K562 (cell line): Measurements from ENCODE around the gene ALDOB. TPM values are rescaled to one million over a fixed set of nuclear protein-coding genes. Genes with fewer than 3 reads are reported as not detected.

ENCODE experiments used
- ARID1B ChIP-seq: fragments of 450-650 bp; IDR thresholded peaks from 2 replicates; pipeline ENCODE4 v1.6.1; 2016; ENCODE audit warnings: antibody characterized with exemption, mild to moderate bottlenecking, inconsistent platforms
- BACH1 ChIP-seq: fragments of 200-800 bp; sonication (Bioruptor generic); IDR thresholded peaks from 2 replicates; pipeline ENCODE4 v1.6.1; 2016; ENCODE audit warnings: missing genetic modification characterization, missing compliant biosample characterization
- BRD9 ChIP-seq: fragments of 450-650 bp; IDR thresholded peaks from 2 replicates; pipeline ENCODE4 v1.6.1; 2018; ENCODE audit warnings: low read depth; ENCODE audit not compliant: partially characterized antibody
- DACH1 ChIP-seq: fragments of 450-650 bp; IDR thresholded peaks from 2 replicates; pipeline ENCODE4 v1.6.1; 2018; ENCODE audit not compliant: partially characterized antibody
- E2F3 ChIP-seq: fragments of 250-450 bp; sonication (Bioruptor Pico); IDR thresholded peaks from 2 replicates; pipeline ENCODE4 v1.4.0; 2020; ENCODE audit warnings: mild to moderate bottlenecking
- HMG20A ChIP-seq: fragments of 450-650 bp; formaldehyde crosslinking; conservative IDR thresholded peaks from 2 replicates; pipeline ENCODE4 v1.4.0; 2020; ENCODE audit warnings: mild to moderate bottlenecking, mixed read lengths
- HMGN3 ChIP-seq: IDR thresholded peaks from 2 replicates; pipeline ENCODE4 v1.6.1; 2011; ENCODE audit warnings: borderline replicate concordance, low read depth, mild to moderate bottlenecking, mixed read lengths, low read length; ENCODE audit not compliant: insufficient read length; ENCODE audit errors: extremely low read depth
- MAFG ChIP-seq: fragments of 450-650 bp; conservative IDR thresholded peaks from 2 replicates; pipeline ENCODE4 v1.6.1; 2016; ENCODE audit warnings: missing genetic modification characterization, missing compliant biosample characterization
- NFE2 ChIP-seq: IDR thresholded peaks from 2 replicates; pipeline ENCODE4 v1.6.1; 2014; ENCODE audit warnings: antibody characterized with exemption, low read depth
- NFRKB ChIP-seq: fragments of 450-650 bp; IDR thresholded peaks from 2 replicates; pipeline ENCODE4 v1.6.1; 2016; ENCODE audit warnings: low read depth
- NR2F6 ChIP-seq: fragments of 450-650 bp; formaldehyde crosslinking; IDR thresholded peaks from 2 replicates; pipeline ENCODE4 v1.4.0; 2020; ENCODE audit warnings: mild to moderate bottlenecking
- RBM22 ChIP-seq: fragments of 200-400 bp; formaldehyde crosslinking; IDR thresholded peaks from 2 replicates; pipeline ENCODE4 v1.6.1; 2018; ENCODE audit warnings: low read length, low read depth; ENCODE audit not compliant: poor library complexity, severe bottlenecking
- ZFPM2 ChIP-seq: fragments of 250-450 bp; sonication (Bioruptor Pico); IDR thresholded peaks from 2 replicates; pipeline ENCODE4 v1.5.1; 2022; ENCODE audit warnings: mild to moderate bottlenecking
- ZNF584 ChIP-seq: fragments of 200-800 bp; sonication (Bioruptor generic); IDR thresholded peaks from 2 replicates; pipeline ENCODE4 v1.6.1; 2016; ENCODE audit warnings: low read depth, mild to moderate bottlenecking, missing genetic modification characterization, missing compliant biosample characterization
- polyA plus RNA-seq, 8 experiments: library from polyadenylated mRNA; depleted of rRNA in 4 of 8; stranded (reverse) in 5 of 8; unstranded in 3 of 8; fragments of >200 nt; fragmentation: Nextera tagmentation in 2 of 8; fragmentation: Illumina TruSeq in 1 of 8; extraction: Ambion mirVana in 2 of 8; extraction: Trizol in 1 of 8; gene quantifications; 2 replicates each; pipeline versions ENCODE4 v1.2.1 to v1.2.3, GENCODE V29; 2011 to 2014; ENCODE audit warnings: inconsistent platforms in 1 of 8, missing spikeins in 1 of 8
- total RNA-seq, 7 experiments: library from RNA; depleted of rRNA in 6 of 7; stranded (reverse); fragments of >200 nt in 6 of 7; fragmentation: Illumina TruSeq in 2 of 7; extraction: Trizol in 2 of 7; gene quantifications; 2 replicates each; pipeline versions ENCODE4 v1.2.1 to v1.2.3, GENCODE V29; 2011 to 2021; ENCODE audit warnings: low replicate concordance in 1 of 7
- TF ChIP-seq, protein P1 (sequence below): IDR thresholded peaks from 3 replicates; pipeline ENCODE4 v1.6.1; 2011; ENCODE audit warnings: borderline replicate concordance, mild to moderate bottlenecking; ENCODE audit not compliant: insufficient read length, insufficient read depth
- TF ChIP-seq, protein P2 (sequence below): sonication (generic); formaldehyde crosslinking; IDR thresholded peaks from 2 replicates; pipeline ENCODE4 v1.8.1; 2023; ENCODE audit warnings: mild to moderate bottlenecking, missing genetic modification reagents
- TF ChIP-seq, protein P3 (sequence below), 2 experiments: fragments of 450-650 bp; formaldehyde crosslinking in 1 of 2; IDR thresholded peaks; 2 replicates each; pipeline versions ENCODE4 v1.4.0 to v1.6.1; 2014 to 2020; ENCODE audit warnings: mild to moderate bottlenecking in 2 of 2, borderline replicate concordance in 1 of 2, low read depth in 1 of 2
- TF ChIP-seq, protein P4 (sequence below): IDR thresholded peaks from 2 replicates; pipeline ENCODE4 v1.6.1; 2011; ENCODE audit not compliant: insufficient read length; ENCODE audit errors: extremely low read depth

ALDOB gene
- total and polyA plus RNA-seq, 9 of the 15 experiments (the other 6 are each of a cell fraction or from before 2014, with no cell fraction given), result 0.80 TPM; not detected in 8

DNA sequence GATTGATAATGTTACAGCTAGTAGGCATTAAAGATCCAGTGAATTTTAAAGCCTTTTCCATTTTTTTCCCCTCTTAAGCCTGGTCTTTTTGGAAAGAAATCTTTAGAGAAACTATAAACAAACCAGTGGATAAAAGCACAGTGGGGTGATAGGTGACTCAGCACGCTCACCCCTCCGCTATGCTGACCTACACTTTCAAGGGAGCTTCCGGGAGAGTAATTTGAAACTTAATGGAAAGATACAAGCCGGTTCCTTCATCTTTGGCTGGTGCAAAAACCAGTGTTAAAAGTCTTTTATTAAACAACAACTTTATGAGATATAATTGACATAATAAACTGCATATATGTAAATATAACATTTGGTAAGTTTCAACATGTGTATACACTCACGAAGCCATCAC, 27.0 kb upstream of the ALDOB start (continued):
- TF ChIP-seq, protein P1, sequence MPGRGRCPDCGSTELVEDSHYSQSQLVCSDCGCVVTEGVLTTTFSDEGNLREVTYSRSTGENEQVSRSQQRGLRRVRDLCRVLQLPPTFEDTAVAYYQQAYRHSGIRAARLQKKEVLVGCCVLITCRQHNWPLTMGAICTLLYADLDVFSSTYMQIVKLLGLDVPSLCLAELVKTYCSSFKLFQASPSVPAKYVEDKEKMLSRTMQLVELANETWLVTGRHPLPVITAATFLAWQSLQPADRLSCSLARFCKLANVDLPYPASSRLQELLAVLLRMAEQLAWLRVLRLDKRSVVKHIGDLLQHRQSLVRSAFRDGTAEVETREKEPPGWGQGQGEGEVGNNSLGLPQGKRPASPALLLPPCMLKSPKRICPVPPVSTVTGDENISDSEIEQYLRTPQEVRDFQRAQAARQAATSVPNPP, result no peak
- TF ChIP-seq DACH1 (no peak), RBM22 (no peak), NFE2 (peak; percentile 94), E2F3 (no peak), NFRKB (0 out of 2 replicates have a peak, but pooled peaks have one; percentile 29), BACH1 (tag) (peak; percentile 80), NR2F6 (no peak), BRD9 (no peak), ARID1B (peak; percentile 59), ZFPM2 (no peak), MAFG (tag) (peak; percentile 81), HMGN3 (no peak), HMG20A (CRISPR knock-in tag) (no peak), ZNF584 (CRISPR knock-in tag) (no peak)
- TF ChIP-seq, protein P2, sequence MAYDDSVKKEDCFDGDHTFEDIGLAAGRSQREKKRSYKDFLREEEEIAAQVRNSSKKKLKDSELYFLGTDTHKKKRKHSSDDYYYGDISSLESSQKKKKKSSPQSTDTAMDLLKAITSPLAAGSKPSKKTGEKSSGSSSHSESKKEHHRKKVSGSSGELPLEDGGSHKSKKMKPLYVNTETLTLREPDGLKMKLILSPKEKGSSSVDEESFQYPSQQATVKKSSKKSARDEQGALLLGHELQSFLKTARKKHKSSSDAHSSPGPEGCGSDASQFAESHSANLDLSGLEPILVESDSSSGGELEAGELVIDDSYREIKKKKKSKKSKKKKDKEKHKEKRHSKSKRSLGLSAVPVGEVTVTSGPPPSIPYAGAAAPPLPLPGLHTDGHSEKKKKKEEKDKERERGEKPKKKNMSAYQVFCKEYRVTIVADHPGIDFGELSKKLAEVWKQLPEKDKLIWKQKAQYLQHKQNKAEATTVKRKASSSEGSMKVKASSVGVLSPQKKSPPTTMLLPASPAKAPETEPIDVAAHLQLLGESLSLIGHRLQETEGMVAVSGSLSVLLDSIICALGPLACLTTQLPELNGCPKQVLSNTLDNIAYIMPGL, result no peak
- TF ChIP-seq, protein P3, sequence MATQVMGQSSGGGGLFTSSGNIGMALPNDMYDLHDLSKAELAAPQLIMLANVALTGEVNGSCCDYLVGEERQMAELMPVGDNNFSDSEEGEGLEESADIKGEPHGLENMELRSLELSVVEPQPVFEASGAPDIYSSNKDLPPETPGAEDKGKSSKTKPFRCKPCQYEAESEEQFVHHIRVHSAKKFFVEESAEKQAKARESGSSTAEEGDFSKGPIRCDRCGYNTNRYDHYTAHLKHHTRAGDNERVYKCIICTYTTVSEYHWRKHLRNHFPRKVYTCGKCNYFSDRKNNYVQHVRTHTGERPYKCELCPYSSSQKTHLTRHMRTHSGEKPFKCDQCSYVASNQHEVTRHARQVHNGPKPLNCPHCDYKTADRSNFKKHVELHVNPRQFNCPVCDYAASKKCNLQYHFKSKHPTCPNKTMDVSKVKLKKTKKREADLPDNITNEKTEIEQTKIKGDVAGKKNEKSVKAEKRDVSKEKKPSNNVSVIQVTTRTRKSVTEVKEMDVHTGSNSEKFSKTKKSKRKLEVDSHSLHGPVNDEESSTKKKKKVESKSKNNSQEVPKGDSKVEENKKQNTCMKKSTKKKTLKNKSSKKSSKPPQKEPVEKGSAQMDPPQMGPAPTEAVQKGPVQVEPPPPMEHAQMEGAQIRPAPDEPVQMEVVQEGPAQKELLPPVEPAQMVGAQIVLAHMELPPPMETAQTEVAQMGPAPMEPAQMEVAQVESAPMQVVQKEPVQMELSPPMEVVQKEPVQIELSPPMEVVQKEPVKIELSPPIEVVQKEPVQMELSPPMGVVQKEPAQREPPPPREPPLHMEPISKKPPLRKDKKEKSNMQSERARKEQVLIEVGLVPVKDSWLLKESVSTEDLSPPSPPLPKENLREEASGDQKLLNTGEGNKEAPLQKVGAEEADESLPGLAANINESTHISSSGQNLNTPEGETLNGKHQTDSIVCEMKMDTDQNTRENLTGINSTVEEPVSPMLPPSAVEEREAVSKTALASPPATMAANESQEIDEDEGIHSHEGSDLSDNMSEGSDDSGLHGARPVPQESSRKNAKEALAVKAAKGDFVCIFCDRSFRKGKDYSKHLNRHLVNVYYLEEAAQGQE (IDR thresholded peaks at IDR 0.05; ENCODE audit: borderline replicate concordance), result no peak
- TF ChIP-seq, protein P3 (CRISPR knock-in tag; IDR thresholded peaks at IDR 0.05; ENCODE audit: low read depth), result no peak
- TF ChIP-seq, protein P4, sequence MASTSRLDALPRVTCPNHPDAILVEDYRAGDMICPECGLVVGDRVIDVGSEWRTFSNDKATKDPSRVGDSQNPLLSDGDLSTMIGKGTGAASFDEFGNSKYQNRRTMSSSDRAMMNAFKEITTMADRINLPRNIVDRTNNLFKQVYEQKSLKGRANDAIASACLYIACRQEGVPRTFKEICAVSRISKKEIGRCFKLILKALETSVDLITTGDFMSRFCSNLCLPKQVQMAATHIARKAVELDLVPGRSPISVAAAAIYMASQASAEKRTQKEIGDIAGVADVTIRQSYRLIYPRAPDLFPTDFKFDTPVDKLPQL, result no peak
